MM.1S (cell line): ENCODE results near the gene DDB1.

Source experiments
- CTCF ChIP-seq: fragments of 300-600 bp; sonication (generic); IDR thresholded peaks from 2 replicates; pipeline ENCODE4 v1.5.1; 2016; ENCODE audit warnings: antibody characterized with exemption, low read length, mixed read lengths
- EZH2 ChIP-seq: fragments of 300-600 bp; sonication (generic); optimal IDR thresholded peaks from 2 replicates; pipeline ENCODE3; 2017; ENCODE audit warnings: low read depth, mild to moderate bottlenecking, antibody characterized with exemption, low read length, mixed read lengths
- EZH2phosphoT487 ChIP-seq: fragments of 300-600 bp; sonication (generic); IDR thresholded peaks from 2 replicates; pipeline ENCODE4 v1.6.1; 2018; ENCODE audit warnings: antibody characterized with exemption, low read length

- TF ChIP-seq CTCF (no peak), EZH2phosphoT487 (no peak), EZH2 (no peak)
Observed at GRCh38 chr11:61331651-61332050, 1.3 kb downstream of the DDB1 start.
